Medulla oblongata (tissue), 1 donor: ENCODE results near the gene OR6B2.
"Not testable (repeated sequence)": the region's sequence is repeated elsewhere in the genome, so short reads cannot be mapped to it uniquely, and the experiment has no call there.

Experiments
- DNase-seq: peaks from one replicate; pipeline ENCODE4 v3.0.0-alpha.2; 2015; ENCODE audit errors: extremely low spot score

OR6B2 gene

GRCh38 chr2:240030379-240031094, at the start of gene OR6B2:
TSS of gene OR6B2 (minus strand) at chr2:240030429. CDS start at chr2:240030429, 0 bp downstream.
- DNase-seq = no peak

- no peak for DNase-seq
Measured at GRCh38 chr2:240078631-240079030, 48.4 kb upstream of the OR6B2 start.

- DNase-seq = no peak
Measured at GRCh38 chr2:240077442-240077841, 47.2 kb upstream of the OR6B2 start.

- DNase-seq = no peak
Measured at GRCh38 chr2:240074545-240074944, 44.3 kb upstream of the OR6B2 start.

DNA sequence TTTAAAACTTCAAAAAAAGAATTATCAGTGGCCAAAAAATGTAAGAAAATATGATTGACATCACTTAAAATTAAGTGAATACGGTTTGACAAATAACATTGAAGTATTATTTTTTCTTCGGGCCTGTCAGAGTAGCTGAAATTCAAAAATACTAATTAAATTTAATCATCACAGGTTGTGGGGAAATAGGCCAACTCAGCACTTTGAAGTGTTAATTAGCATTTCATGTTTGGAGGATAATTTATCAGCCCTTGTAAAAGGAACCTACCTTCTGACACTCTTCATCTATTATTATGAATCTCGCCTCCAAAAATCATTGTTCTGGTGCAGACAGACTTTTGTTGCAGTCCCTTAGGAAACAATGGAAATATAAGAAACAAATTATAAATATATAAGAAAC, 40.7 kb upstream of the OR6B2 start:
- DNase-seq = no peak

- DNase-seq = no peak
Measured at GRCh38 chr2:240069829-240070228, 39.6 kb upstream of the OR6B2 start.

- DNase-seq = no peak
Measured at GRCh38 chr2:240068193-240068592, 38.0 kb upstream of the OR6B2 start.

- no peak for DNase-seq
Measured at GRCh38 chr2:240066489-240066888, 36.3 kb upstream of the OR6B2 start.

GRCh38 chr2:240064898-240065297, 34.7 kb upstream of the OR6B2 start:
- DNase-seq = no peak

DNA sequence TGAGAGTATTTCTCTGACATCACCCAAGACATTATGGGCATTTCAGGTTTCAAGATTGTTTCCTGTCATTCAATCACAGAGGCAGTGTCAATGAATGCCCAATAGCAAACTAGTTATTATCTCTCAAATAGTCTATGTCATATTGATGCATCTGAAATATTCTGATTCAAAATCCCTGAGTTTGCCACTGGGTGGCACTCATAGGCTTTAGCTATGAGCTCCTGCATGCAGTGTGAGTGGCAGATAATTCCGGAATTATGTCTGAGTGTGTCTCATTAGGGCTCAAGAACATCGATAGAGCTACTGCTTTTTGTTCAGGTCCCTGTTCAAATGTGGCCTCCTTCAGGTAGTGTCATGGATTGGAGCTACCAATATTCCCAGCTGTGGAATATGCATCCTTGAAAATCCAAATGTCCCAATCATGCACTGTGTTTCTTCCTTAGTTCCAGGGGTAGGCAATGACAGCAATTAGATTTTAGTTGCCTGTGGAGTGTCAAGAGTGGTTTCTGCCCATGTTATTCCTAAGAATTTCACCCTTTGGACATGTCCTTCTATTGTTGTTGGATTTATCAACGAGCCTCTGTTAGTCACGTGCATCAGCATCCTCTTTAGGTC, 30.9 kb upstream of the OR6B2 start:
- DNase-seq = peak; percentile 87

GRCh38 chr2:240056678-240057077, 26.4 kb upstream of the OR6B2 start:
- DNase-seq = no peak

GRCh38 chr2:240055177-240055917, 25.1 kb upstream of the OR6B2 start:
- no peak for DNase-seq

DNA sequence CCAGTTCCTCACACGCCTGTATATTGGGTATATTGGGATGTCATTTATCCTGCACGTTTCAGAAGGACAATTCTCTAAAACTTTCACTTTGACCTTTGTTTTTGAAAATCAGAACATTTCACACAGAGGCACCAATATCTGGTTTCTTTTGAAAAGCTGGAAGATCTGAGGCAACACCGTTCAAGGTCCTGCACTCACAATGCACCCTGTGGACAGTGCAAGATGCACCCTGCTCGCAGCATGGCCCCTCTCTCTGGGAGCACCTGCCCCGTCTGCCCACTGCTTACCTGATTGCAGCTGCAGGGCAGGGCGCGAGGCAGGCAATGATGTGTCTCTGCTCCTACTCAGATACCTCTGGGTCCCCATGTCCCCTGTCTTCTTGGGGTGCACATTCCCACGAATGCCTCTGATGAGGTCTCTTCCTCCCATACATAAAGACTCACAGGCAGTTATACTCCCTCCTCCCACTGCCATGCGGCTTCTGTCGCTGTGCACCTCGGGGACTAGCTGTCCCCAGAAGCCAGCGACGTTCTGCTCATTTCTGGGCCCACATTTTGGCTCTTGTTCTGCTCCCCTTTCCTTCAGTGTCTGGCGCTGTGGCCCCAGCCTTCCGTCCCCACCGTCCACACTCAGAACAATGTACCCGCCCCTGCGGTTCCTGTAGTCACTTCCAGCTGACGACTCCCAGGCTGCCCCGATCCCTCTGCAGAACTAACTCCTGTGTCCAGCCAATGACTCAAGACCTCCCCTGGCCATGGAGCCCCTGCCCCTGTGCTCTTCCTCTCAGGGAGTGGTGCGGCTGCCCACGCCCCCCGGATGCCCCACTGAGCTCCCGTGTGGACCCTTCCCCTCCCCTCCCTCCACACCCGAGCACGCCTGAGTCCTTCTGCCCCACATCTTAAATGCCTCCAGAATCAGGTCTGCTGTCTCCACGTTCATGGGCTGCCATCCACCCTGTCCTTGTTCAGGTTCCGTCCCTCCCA, 23.2 kb upstream of the OR6B2 start, which contains the start of gene OR6B3:
Gene OR6B3 (minus strand): TSS at position 349 of the 983 bp plus-strand sequence.
- DNase-seq = no peak

- no peak for DNase-seq
Measured at GRCh38 chr2:240052524-240052923, 22.3 kb upstream of the OR6B2 start.

DNA sequence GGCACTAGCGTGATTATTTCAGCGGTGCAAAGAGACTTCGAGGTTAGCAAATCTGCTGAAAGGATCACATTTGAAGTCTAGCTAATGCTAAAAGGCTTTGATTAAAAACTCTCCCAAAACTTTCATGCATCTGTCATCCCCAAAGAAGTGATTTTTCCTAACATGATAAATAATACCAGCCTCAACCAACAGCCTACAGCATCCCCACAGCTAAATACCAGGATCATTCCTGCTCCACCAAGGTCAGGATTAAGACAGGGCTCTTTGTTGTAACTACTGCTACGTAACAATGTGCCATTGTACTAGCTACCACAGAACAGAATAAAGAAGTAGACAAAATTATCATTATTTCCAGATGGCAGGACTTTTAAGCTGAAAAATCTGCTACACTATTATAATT, 21.5 kb upstream of the OR6B2 start:
- DNase-seq = peak; percentile 84

DNA sequence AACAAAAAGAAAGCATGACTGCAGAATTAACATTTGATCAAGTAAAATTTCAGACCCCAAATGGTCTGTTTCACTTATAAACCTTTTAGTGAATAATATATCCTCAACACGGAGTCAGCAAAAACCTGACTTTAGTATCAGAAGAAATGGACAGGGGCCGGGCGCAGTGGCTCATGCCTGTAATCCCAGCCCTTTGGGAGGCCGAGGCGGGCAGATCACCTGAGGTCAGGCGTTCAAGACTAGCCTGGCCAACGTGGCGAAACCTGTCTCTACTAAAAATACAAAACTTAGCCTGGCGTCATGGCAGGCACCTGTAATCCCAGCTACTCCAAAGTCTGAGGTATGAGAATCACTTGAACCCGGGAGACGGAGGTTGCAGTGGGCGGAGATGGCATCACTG, 20.0 kb upstream of the OR6B2 start:
- DNase-seq = no peak

- no peak for DNase-seq
Measured at GRCh38 chr2:240048237-240048636, 18.0 kb upstream of the OR6B2 start.

DNA sequence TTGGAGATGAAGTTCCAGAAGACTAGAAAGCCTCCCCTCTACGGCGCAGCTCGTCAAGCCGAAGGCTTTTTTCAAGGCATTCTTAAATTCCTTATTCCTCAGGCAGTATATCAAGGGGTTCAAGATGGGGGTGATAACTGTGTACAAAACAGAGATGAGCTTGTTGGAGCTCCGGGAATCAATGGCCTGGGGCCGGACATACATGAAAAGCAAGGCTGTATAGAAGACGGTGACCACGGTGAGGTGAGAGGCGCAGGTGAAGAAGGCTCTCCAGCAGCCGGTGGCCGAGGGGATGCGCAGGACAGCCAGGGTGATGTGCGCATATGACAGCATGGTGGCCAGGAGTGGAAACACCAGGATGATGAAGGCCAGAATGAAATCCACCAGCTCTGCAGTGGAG, 14.9 kb upstream of the OR6B2 start:
- DNase-seq = no peak

DNA sequence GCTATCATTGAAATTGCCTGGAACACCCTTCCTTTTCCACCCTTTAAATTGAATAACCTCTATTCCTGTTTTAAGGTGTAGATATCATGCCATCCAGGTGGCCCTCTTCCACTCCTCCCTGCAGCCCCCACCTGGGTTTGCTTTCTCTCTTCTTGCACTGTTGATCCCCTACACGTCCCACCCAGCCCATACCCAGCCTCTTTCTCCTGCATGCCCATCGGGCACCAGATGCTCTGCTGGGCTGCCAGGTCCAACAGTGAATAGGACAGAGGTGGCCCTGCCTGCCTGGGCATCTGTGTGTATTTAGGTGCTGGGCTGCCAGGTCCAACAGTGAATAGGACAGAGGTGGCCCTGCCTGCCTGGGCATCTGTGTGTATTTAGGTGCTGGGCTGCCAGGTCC, 13.9 kb upstream of the OR6B2 start:
- not testable (repeated sequence) for DNase-seq

- DNase-seq = no peak
Measured at GRCh38 chr2:240043279-240043989, 13.2 kb upstream of the OR6B2 start.

DNA sequence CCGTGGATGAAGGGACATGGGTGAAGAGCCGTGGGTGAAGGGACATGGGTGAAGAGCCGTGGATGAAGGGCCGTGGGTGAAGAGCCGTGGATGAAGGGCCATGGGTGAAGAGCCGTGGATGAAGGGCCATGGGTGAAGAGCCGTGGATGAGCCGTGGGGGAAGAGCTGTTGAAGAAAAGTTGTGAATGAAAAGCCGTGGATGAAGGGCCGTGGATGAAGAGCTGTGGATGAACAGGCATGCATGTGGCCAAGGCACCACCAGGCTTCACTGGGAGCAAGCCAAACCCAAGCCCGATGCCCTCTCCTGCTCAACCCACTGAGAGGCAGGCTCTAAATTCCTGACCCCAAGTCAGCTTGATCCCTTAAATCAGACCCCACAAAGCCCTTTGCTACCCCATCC, 12.5 kb upstream of the OR6B2 start:
- no peak for DNase-seq
